ENCODE measurements around the gene BNC2.

Gene BNC2

GRCh38 chr9:16869882-16870595 lies 431 bp downstream of the BNC2 start:
- no peak overlapping the region for H3K4ac ChIP-seq (ENCODE audit: low read length)
- H2BK120ac ChIP-seq (ENCODE audit: low read depth, low read length), result no peak overlapping the region
- H2BK12ac ChIP-seq (ENCODE audit: low read length), result no peak overlapping the region
- peaks cover 2 to 10% of the 10 kb centered on the region in 2 donors for H3K4me1 ChIP-seq (ENCODE audit: control insufficient read depth in 2 of 2, insufficient read depth in 1 of 2, low read depth in 1 of 2, low read length in 2 of 2)
- H2BK5ac ChIP-seq (ENCODE audit: low read length), result no peak overlapping the region
- H4K8ac ChIP-seq (ENCODE audit: low read depth, low read length), result no peak overlapping the region
- no peaks in the 10 kb centered on the region for H3K9me3 ChIP-seq (replicated peaks in 1 of 2; ENCODE audit: control insufficient read depth in 2 of 2, insufficient read depth in 1 of 2, low read depth in 1 of 2, low read length in 2 of 2)
- H3K4me3 ChIP-seq (ENCODE audit: low read length in 2 of 2), result peak overlapping the region; percentile 54 to 82
- H3K23ac ChIP-seq (ENCODE audit: low read depth, low read length, poor library complexity), result peak overlapping the region; percentile 18
- no peak overlapping the region for H3K14ac ChIP-seq (ENCODE audit: low read length)
- H3K4me2 ChIP-seq (ENCODE audit: insufficient read depth, low read length, poor library complexity, severe bottlenecking), result peak overlapping the region; percentile 95
- H2AK5ac ChIP-seq (ENCODE audit: low read depth, low read length), result no peak overlapping the region
- peaks cover 0 to 83% (median 19%) of the 10 kb centered on the region in 3 experiments for H3K27me3 ChIP-seq (ENCODE audit: control insufficient read depth in 3 of 3, insufficient read depth in 3 of 3, low read depth in 1 of 3, low read length in 3 of 3)
- H2BK15ac ChIP-seq (ENCODE audit: low read length), result peak overlapping the region; percentile 59
- no peak for DNase-seq (ENCODE audit: low spot score)
- no peak overlapping the region for H4K91ac ChIP-seq (ENCODE audit: low read depth, low read length, poor library complexity)
- peak overlapping the region; percentile 66 for H3K9ac ChIP-seq (ENCODE audit: low read depth, low read length, poor library complexity)
- WGBS, 2 donors (ENCODE audit: extremely low coverage in 2 of 2, insufficient read length in 2 of 2, insufficient replicate concordance in 1 of 2), result no CpG with 5 or more reads among the region's 58 CpGs
- H3K36me3 ChIP-seq (replicated peaks in 1 of 2; ENCODE audit: control insufficient read depth in 2 of 2, insufficient read depth in 2 of 2, low read length in 2 of 2), result no peaks in the 10 kb centered on the region
- H3K79me1 ChIP-seq (ENCODE audit: low read depth, low read length), result no peaks in the 10 kb centered on the region
- peak overlapping the region; percentile 70 for H3K18ac ChIP-seq (ENCODE audit: low read length)
- H3K27ac ChIP-seq (replicated peaks; ENCODE audit: low read length), result no peak overlapping the region
- peak overlapping the region; percentile 94 for H2AFZ ChIP-seq (ENCODE audit: low read length)

DNA sequence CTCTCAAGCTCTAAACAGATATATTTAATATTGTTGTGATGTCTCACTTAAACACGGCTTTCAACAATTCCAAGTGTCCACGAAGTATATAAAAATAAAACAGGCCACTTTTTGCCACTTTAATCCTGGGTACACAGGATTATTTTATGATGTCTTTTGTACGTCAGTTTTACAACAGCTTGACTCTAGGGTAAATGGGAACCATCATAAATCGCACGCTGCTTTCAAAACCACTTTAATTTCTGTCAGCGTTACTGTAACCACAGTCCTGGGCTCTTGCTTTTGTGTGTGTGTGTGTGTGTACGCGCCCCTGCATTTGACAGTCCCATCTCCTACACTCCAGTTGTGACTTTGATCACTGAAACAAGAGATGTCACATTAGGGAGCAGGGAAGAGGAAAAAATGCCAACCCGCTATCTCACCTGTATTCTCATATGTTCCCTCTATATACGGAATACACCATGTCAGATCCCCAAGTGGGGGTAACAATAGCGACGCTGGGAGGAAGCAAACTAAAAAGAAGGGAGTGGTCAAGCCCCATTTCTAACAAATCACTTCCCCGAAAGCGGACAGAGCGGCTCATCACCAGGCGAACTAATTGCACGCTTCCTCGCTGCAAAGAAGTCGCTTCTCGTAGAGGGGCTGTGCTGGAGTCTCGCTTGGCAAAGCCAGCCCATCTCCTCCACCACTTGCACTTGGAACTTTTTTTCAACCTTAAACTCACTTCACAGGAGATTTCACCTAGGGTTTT lies 1.2 kb downstream of the BNC2 start:
- peaks cover 2 to 17% of the 10 kb centered on the region in 2 donors for H3K4me1 ChIP-seq (ENCODE audit: control insufficient read depth in 2 of 2, insufficient read depth in 1 of 2, low read depth in 1 of 2, low read length in 2 of 2)
- H3K27me3 ChIP-seq (ENCODE audit: control insufficient read depth in 3 of 3, insufficient read depth in 3 of 3, low read depth in 1 of 3, low read length in 3 of 3), result peaks cover 0 to 90% (median 18%) of the 10 kb centered on the region in 3 experiments
- H2BK15ac ChIP-seq (ENCODE audit: low read length), result no peak overlapping the region
- no peak overlapping the region for H2AK5ac ChIP-seq (ENCODE audit: low read depth, low read length)
- no peak overlapping the region for H4K91ac ChIP-seq (ENCODE audit: low read depth, low read length, poor library complexity)
- no peak overlapping the region for H3K18ac ChIP-seq (ENCODE audit: low read length)
- no peaks in the 10 kb centered on the region for H3K79me1 ChIP-seq (ENCODE audit: low read depth, low read length)
- H3K9me3 ChIP-seq (replicated peaks in 1 of 2; ENCODE audit: control insufficient read depth in 2 of 2, insufficient read depth in 1 of 2, low read depth in 1 of 2, low read length in 2 of 2), result no peaks in the 10 kb centered on the region
- H2BK12ac ChIP-seq (ENCODE audit: low read length), result no peak overlapping the region
- H3K36me3 ChIP-seq (replicated peaks in 1 of 2; ENCODE audit: control insufficient read depth in 2 of 2, insufficient read depth in 2 of 2, low read length in 2 of 2), result no peaks in the 10 kb centered on the region
- no peak overlapping the region for H4K8ac ChIP-seq (ENCODE audit: low read depth, low read length)
- H3K27ac ChIP-seq (replicated peaks; ENCODE audit: low read length), result no peak overlapping the region
- DNase-seq (ENCODE audit: low spot score), result peak; percentile 30
- H2BK120ac ChIP-seq (ENCODE audit: low read depth, low read length), result no peak overlapping the region
- no peak overlapping the region for H3K4ac ChIP-seq (ENCODE audit: low read length)
- H3K9ac ChIP-seq (ENCODE audit: low read depth, low read length, poor library complexity), result no peak overlapping the region
- no peak overlapping the region for H3K4me3 ChIP-seq (ENCODE audit: low read length in 2 of 2)
- H2AFZ ChIP-seq (ENCODE audit: low read length), result peak overlapping the region; percentile 94
- no CpG with 5 or more reads among the region's 21 CpGs for WGBS, 2 donors (ENCODE audit: extremely low coverage in 2 of 2, insufficient read length in 2 of 2, insufficient replicate concordance in 1 of 2)
- H3K14ac ChIP-seq (ENCODE audit: low read length), result no peak overlapping the region
- peak overlapping the region; percentile 95 for H3K4me2 ChIP-seq (ENCODE audit: insufficient read depth, low read length, poor library complexity, severe bottlenecking)
- no peak overlapping the region for H2BK5ac ChIP-seq (ENCODE audit: low read length)
- H3K23ac ChIP-seq (ENCODE audit: low read depth, low read length, poor library complexity), result no peak overlapping the region

DNA sequence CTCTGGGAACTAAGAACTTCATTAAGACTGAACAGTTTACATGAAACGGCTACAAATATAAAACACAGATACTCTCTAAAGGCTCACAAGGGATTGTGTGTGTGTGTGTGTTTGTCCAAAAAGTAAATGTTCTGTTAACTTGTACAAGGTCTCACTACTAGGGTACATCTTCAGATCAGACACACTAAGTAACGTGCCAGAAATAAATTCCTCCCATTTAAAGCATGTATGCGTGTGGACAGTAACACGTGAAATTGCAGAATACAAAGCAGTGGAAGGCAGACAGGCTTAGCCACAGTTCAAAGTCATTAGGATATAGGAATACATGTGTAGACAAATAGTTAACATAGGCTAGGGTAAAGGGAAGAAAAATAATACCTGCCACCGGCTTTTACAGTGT lies 1.8 kb downstream of the BNC2 start:
- no peaks in the 10 kb centered on the region for H3K36me3 ChIP-seq (replicated peaks in 1 of 2; ENCODE audit: control insufficient read depth in 2 of 2, insufficient read depth in 2 of 2, low read length in 2 of 2)
- no peak overlapping the region for H2BK15ac ChIP-seq (ENCODE audit: low read length)
- H3K9ac ChIP-seq (ENCODE audit: low read depth, low read length, poor library complexity), result no peak overlapping the region
- H3K4me2 ChIP-seq (ENCODE audit: insufficient read depth, low read length, poor library complexity, severe bottlenecking), result no peak overlapping the region
- no peak overlapping the region for H2AFZ ChIP-seq (ENCODE audit: low read length)
- H3K79me1 ChIP-seq (ENCODE audit: low read depth, low read length), result no peaks in the 10 kb centered on the region
- H2AK5ac ChIP-seq (ENCODE audit: low read depth, low read length), result no peak overlapping the region
- H3K27me3 ChIP-seq (ENCODE audit: control insufficient read depth in 3 of 3, insufficient read depth in 3 of 3, low read depth in 1 of 3, low read length in 3 of 3), result peaks cover 0 to 94% (median 17%) of the 10 kb centered on the region in 3 experiments
- no peak overlapping the region for H2BK120ac ChIP-seq (ENCODE audit: low read depth, low read length)
- H3K27ac ChIP-seq (replicated peaks; ENCODE audit: low read length), result no peak overlapping the region
- H3K18ac ChIP-seq (ENCODE audit: low read length), result no peak overlapping the region
- no peak overlapping the region for H3K4me3 ChIP-seq (ENCODE audit: low read length in 2 of 2)
- no peak overlapping the region for H3K14ac ChIP-seq (ENCODE audit: low read length)
- H2BK12ac ChIP-seq (ENCODE audit: low read length), result no peak overlapping the region
- no peak for DNase-seq (ENCODE audit: low spot score)
- WGBS, 2 donors (ENCODE audit: extremely low coverage in 2 of 2, insufficient read length in 2 of 2, insufficient replicate concordance in 1 of 2), result no CpG with 5 or more reads among the region's 5 CpGs
- H3K9me3 ChIP-seq (replicated peaks in 1 of 2; ENCODE audit: control insufficient read depth in 2 of 2, insufficient read depth in 1 of 2, low read depth in 1 of 2, low read length in 2 of 2), result no peaks in the 10 kb centered on the region
- H4K91ac ChIP-seq (ENCODE audit: low read depth, low read length, poor library complexity), result no peak overlapping the region
- H3K4me1 ChIP-seq (ENCODE audit: control insufficient read depth in 2 of 2, insufficient read depth in 1 of 2, low read depth in 1 of 2, low read length in 2 of 2), result peaks cover 2 to 18% of the 10 kb centered on the region in 2 donors
- no peak overlapping the region for H4K8ac ChIP-seq (ENCODE audit: low read depth, low read length)
- H3K23ac ChIP-seq (ENCODE audit: low read depth, low read length, poor library complexity), result no peak overlapping the region
- H3K4ac ChIP-seq (ENCODE audit: low read length), result no peak overlapping the region
- H2BK5ac ChIP-seq (ENCODE audit: low read length), result no peak overlapping the region

- no peak overlapping the region for H3K4ac ChIP-seq (ENCODE audit: low read length)
- H3K27me3 ChIP-seq (ENCODE audit: control insufficient read depth in 3 of 3, insufficient read depth in 3 of 3, low read depth in 1 of 3, low read length in 3 of 3), result peaks cover 0 to 86% (median 17%) of the 10 kb centered on the region in 3 experiments
- H2BK15ac ChIP-seq (ENCODE audit: low read length), result no peak overlapping the region
- H3K4me3 ChIP-seq (ENCODE audit: low read length in 2 of 2), result no peak overlapping the region
- no peak overlapping the region for H4K8ac ChIP-seq (ENCODE audit: low read depth, low read length)
- H3K79me1 ChIP-seq (ENCODE audit: low read depth, low read length), result no peaks in the 10 kb centered on the region
- H3K14ac ChIP-seq (ENCODE audit: low read length), result no peak overlapping the region
- no peak overlapping the region for H2AFZ ChIP-seq (ENCODE audit: low read length)
- no peak overlapping the region for H4K91ac ChIP-seq (ENCODE audit: low read depth, low read length, poor library complexity)
- H3K4me1 ChIP-seq (ENCODE audit: control insufficient read depth in 2 of 2, insufficient read depth in 1 of 2, low read depth in 1 of 2, low read length in 2 of 2), result peaks cover 2 to 18% of the 10 kb centered on the region in 2 donors
- no peak overlapping the region for H3K18ac ChIP-seq (ENCODE audit: low read length)
- no peak overlapping the region for H3K27ac ChIP-seq (replicated peaks; ENCODE audit: low read length)
- H3K9me3 ChIP-seq (replicated peaks in 1 of 2; ENCODE audit: control insufficient read depth in 2 of 2, insufficient read depth in 1 of 2, low read depth in 1 of 2, low read length in 2 of 2), result no peaks in the 10 kb centered on the region
- no peak overlapping the region for H3K9ac ChIP-seq (ENCODE audit: low read depth, low read length, poor library complexity)
- no CpG with 5 or more reads among the region's 10 CpGs for WGBS, 2 donors (ENCODE audit: extremely low coverage in 2 of 2, insufficient read length in 2 of 2, insufficient replicate concordance in 1 of 2)
- H2BK12ac ChIP-seq (ENCODE audit: low read length), result no peak overlapping the region
- H3K23ac ChIP-seq (ENCODE audit: low read depth, low read length, poor library complexity), result no peak overlapping the region
- H2AK5ac ChIP-seq (ENCODE audit: low read depth, low read length), result no peak overlapping the region
- H2BK120ac ChIP-seq (ENCODE audit: low read depth, low read length), result no peak overlapping the region
- DNase-seq (ENCODE audit: low spot score), result no peak
- H3K36me3 ChIP-seq (replicated peaks in 1 of 2; ENCODE audit: control insufficient read depth in 2 of 2, insufficient read depth in 2 of 2, low read length in 2 of 2), result no peaks in the 10 kb centered on the region
- H3K4me2 ChIP-seq (ENCODE audit: insufficient read depth, low read length, poor library complexity, severe bottlenecking), result no peak overlapping the region
- no peak overlapping the region for H2BK5ac ChIP-seq (ENCODE audit: low read length)
Measured at GRCh38 chr9:16867576-16868311, 2.7 kb downstream of the BNC2 start.
